Tibial nerve (tissue), 4 donors: ENCODE data around the gene GTF2E1. TPM values are rescaled to one million over a fixed set of nuclear protein-coding genes. Genes with fewer than 3 reads are reported as not detected.
"Not testable (repeated sequence)": the region's sequence is repeated elsewhere in the genome, so short reads cannot be mapped to it uniquely, and the experiment has no call there.

Experiments
- DNase-seq, 2 donors: peaks; one replicate each; pipeline ENCODE4 v3.0.0-alpha.2; 2019; ENCODE audit warnings: low spot score in 2 of 2
- H3K27ac ChIP-seq, 4 donors: fragments of 200-600 bp; sonication (generic) in 3 of 4; one replicate each; pipeline ENCODE4 v1.5.1; 2017 to 2019; ENCODE audit warnings: mild to moderate bottlenecking in 1 of 4
- H3K27me3 ChIP-seq, 2 donors: fragments of 200-600 bp; sonication (generic) in 1 of 2; one replicate each; pipeline versions ENCODE4 v1.5.1 to v1.6.0; 2017 to 2019
- H3K36me3 ChIP-seq, 3 donors: fragments of 200-600 bp; sonication (generic); one replicate each; pipeline ENCODE4 v1.5.1; 2018 to 2019
- H3K4me1 ChIP-seq, 4 donors: fragments of 200-600 bp; sonication (generic) in 3 of 4; one replicate each; pipeline ENCODE4 v1.5.1; 2017 to 2019
- H3K4me3 ChIP-seq, 4 donors: fragments of 200-600 bp; sonication (generic) in 3 of 4; one replicate each; pipeline ENCODE4 v1.5.1; 2017 to 2019; ENCODE audit warnings: mild to moderate bottlenecking in 1 of 4, moderate library complexity in 1 of 4
- H3K9me3 ChIP-seq, 4 donors: fragments of 200-600 bp; sonication (generic) in 3 of 4; one replicate each; pipeline ENCODE4 v1.5.1; 2017 to 2019
- EP300 ChIP-seq, 2 donors: sonication (generic); formaldehyde crosslinking; IDR thresholded peaks; one replicate each; pipeline ENCODE4 v1.6.1; 2017; ENCODE audit warnings: antibody characterized with exemption in 2 of 2, mild to moderate bottlenecking in 1 of 2
- POLR2A ChIP-seq, 2 donors: fragments of 450-650 bp; IDR thresholded peaks; one replicate each; pipeline ENCODE4 v1.6.1; 2017; ENCODE audit warnings: antibody characterized with exemption in 2 of 2, mild to moderate bottlenecking in 2 of 2, moderate library complexity in 2 of 2
- WGBS, 2 donors: methylation state at CpG; one replicate each; pipeline ENCODE4 v1.1.5; 2018; 5-methylcytosine and 5-hydroxymethylcytosine counted together
- total RNA-seq, 4 donors: library from RNA; depleted of rRNA; stranded (reverse); fragments of >200 nt; gene quantifications; one replicate each; pipeline ENCODE4 v1.1.0, GENCODE V29; 2016
- TF ChIP-seq, protein P1 (sequence below), 5 experiments: fragments of 200-600 bp in 3 of 5; fragments of 450-650 bp in 2 of 5; sonication (generic) in 3 of 5; IDR thresholded peaks; one replicate each; pipeline ENCODE4 v1.5.1; 2016 to 2019; ENCODE audit warnings: antibody characterized with exemption in 5 of 5, mild to moderate bottlenecking in 3 of 5, moderate library complexity in 2 of 5

The GTF2E1 gene
- total RNA-seq, 4 donors from 2014 or later, result 7.6 to 12.2 (median 10.4) TPM

GRCh38 chr3:120752865-120753264 lies 10.3 kb downstream of the GTF2E1 start:
- H3K36me3 ChIP-seq, result peaks cover 0 to 13% (median 0%) of the 10 kb centered on the region in 3 donors
- DNase-seq, result no peak
- H3K27ac ChIP-seq, result no peak overlapping the region
- no peaks in the 10 kb centered on the region for H3K9me3 ChIP-seq
- WGBS, 2 donors, result 94 to 95% methylated on average over 2 of the region's 2 CpGs
- TF ChIP-seq EP300 (IDR thresholded peaks at IDR 0.05) (no peak), POLR2A (IDR thresholded peaks at IDR 0.05) (no peak)
- no peak overlapping the region for H3K4me3 ChIP-seq
- H3K27me3 ChIP-seq, result no peaks in the 10 kb centered on the region
- H3K4me1 ChIP-seq, result no peaks in the 10 kb centered on the region

DNA sequence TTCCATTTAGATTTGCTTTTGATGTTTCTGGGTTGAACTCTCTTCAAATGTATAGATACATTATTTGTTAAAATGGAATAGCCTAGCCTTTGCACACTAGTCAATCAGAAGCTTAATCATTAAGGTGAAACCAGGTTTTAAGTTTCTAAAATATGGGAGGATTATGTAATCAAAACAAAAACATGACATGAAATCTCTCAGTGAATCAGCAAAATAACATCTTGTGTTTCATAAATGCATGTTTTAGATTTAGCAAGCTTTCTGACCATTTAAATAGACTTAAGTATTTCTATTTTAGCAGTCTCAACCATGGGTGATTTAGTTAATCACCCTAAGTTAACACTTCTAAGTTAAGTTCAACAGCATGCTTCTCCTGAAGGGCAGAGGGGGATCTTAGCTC lies 11.3 kb downstream of the GTF2E1 start:
- no peak for DNase-seq
- peaks cover 0 to 19% (median 0%) of the 10 kb centered on the region in 3 donors for H3K36me3 ChIP-seq
- no peak overlapping the region for H3K4me3 ChIP-seq
- no peaks in the 10 kb centered on the region for H3K27me3 ChIP-seq
- H3K4me1 ChIP-seq, result no peaks in the 10 kb centered on the region
- TF ChIP-seq EP300 (IDR thresholded peaks at IDR 0.05) (no peak), POLR2A (IDR thresholded peaks at IDR 0.05) (no peak)
- TF ChIP-seq, protein P1, sequence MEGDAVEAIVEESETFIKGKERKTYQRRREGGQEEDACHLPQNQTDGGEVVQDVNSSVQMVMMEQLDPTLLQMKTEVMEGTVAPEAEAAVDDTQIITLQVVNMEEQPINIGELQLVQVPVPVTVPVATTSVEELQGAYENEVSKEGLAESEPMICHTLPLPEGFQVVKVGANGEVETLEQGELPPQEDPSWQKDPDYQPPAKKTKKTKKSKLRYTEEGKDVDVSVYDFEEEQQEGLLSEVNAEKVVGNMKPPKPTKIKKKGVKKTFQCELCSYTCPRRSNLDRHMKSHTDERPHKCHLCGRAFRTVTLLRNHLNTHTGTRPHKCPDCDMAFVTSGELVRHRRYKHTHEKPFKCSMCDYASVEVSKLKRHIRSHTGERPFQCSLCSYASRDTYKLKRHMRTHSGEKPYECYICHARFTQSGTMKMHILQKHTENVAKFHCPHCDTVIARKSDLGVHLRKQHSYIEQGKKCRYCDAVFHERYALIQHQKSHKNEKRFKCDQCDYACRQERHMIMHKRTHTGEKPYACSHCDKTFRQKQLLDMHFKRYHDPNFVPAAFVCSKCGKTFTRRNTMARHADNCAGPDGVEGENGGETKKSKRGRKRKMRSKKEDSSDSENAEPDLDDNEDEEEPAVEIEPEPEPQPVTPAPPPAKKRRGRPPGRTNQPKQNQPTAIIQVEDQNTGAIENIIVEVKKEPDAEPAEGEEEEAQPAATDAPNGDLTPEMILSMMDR (IDR thresholded peaks at IDR 0.05), result no peak
- H3K27ac ChIP-seq, result no peak overlapping the region
- no peaks in the 10 kb centered on the region for H3K9me3 ChIP-seq

- DNase-seq, result no peak
- Histone ChIP-seq H3K36me3 (peaks cover 0 to 13% (median 0%) of the 10 kb centered on the region in 3 donors), H3K27me3 (no peaks in the 10 kb centered on the region), H3K9me3 (no peaks in the 10 kb centered on the region), H3K4me3 (no peak overlapping the region), H3K4me1 (no peaks in the 10 kb centered on the region), H3K27ac (no peak overlapping the region)
- 82 to 85% methylated on average over 2 of the region's 2 CpGs for WGBS, 2 donors
- TF ChIP-seq EP300 (IDR thresholded peaks at IDR 0.05) (no peak), POLR2A (IDR thresholded peaks at IDR 0.05) (no peak)
- TF ChIP-seq, protein P1 (IDR thresholded peaks at IDR 0.05), result no peak
Observed at GRCh38 chr3:120756061-120756460, 13.5 kb downstream of the GTF2E1 start.

- not testable (repeated sequence) for H3K36me3 ChIP-seq
- WGBS, 2 donors, result 65 to 83% methylated on average over 4 of the region's 4 CpGs
Observed at GRCh38 chr3:120758551-120758950, 16.0 kb downstream of the GTF2E1 start.

GRCh38 chr3:120762615-120763014 lies 20.1 kb downstream of the GTF2E1 start:
- H3K4me3 ChIP-seq, result no peak overlapping the region
- no peaks in the 10 kb centered on the region for H3K27me3 ChIP-seq
- no peak overlapping the region for H3K27ac ChIP-seq
- TF ChIP-seq, protein P1 (IDR thresholded peaks at IDR 0.05), result no peak
- TF ChIP-seq POLR2A (IDR thresholded peaks at IDR 0.05) (no peak), EP300 (IDR thresholded peaks at IDR 0.05) (no peak)
- DNase-seq, result no peak
- H3K9me3 ChIP-seq, result no peaks in the 10 kb centered on the region
- 86 to 93% methylated on average over 1 of the region's 1 CpG for WGBS, 2 donors
- peaks cover 0 to 9% (median 0%) of the 10 kb centered on the region in 3 donors for H3K36me3 ChIP-seq
- peaks cover 0 to 13% (median 3%) of the 10 kb centered on the region in 4 donors for H3K4me1 ChIP-seq

More at GRCh38 chr3:120758551-120758950, 16.0 kb downstream of the GTF2E1 start:
- not testable (repeated sequence) for H3K9me3 ChIP-seq, H3K4me1 ChIP-seq, H3K27me3 ChIP-seq, H3K4me3 ChIP-seq, DNase-seq, H3K27ac ChIP-seq

GRCh38 chr3:120763601-120764000 lies 21.1 kb downstream of the GTF2E1 start:
- TF ChIP-seq EP300 (IDR thresholded peaks at IDR 0.05) (no peak), POLR2A (IDR thresholded peaks at IDR 0.05) (no peak)
- TF ChIP-seq, protein P1 (IDR thresholded peaks at IDR 0.05), result no peak
- no peak overlapping the region for H3K27ac ChIP-seq
- H3K9me3 ChIP-seq, result no peaks in the 10 kb centered on the region
- no peak for DNase-seq
- WGBS, 2 donors, result 67 to 69% methylated on average over 1 of the region's 1 CpG
- no peaks in the 10 kb centered on the region for H3K27me3 ChIP-seq
- H3K4me1 ChIP-seq, result peaks cover 0 to 15% (median 3%) of the 10 kb centered on the region in 4 donors
- H3K4me3 ChIP-seq, result no peak overlapping the region
- no peaks in the 10 kb centered on the region for H3K36me3 ChIP-seq
